G401.6 (cell line): ENCODE measurements around the gene PDCD6IP.

Experiments
- FAIRE-seq: peaks from 2 replicates; lab custom pipeline; 2012; peaks lifted over from hg19 to GRCh38; lab: Jason Lieb, UNC

PDCD6IP gene

GRCh38 chr3:33892655-33893054 is 94.2 kb downstream of the PDCD6IP start:
- no peak for FAIRE-seq

GRCh38 chr3:33895658-33896057 is 97.2 kb downstream of the PDCD6IP start:
- no peak for FAIRE-seq

GRCh38 chr3:33897306-33897705 is 98.9 kb downstream of the PDCD6IP start:
- no peak for FAIRE-seq

- no peak for FAIRE-seq
Observed at GRCh38 chr3:33898901-33899300, 100.5 kb downstream of the PDCD6IP start.

GRCh38 chr3:33900440-33900808 is 102.0 kb downstream of the PDCD6IP start:
- FAIRE-seq: no peak

- no peak for FAIRE-seq
Observed at GRCh38 chr3:33900809-33901505, 102.5 kb downstream of the PDCD6IP start.

- no peak for FAIRE-seq
Observed at GRCh38 chr3:33901862-33902563, 103.6 kb downstream of the PDCD6IP start.

- no peak for FAIRE-seq
Observed at GRCh38 chr3:33904730-33905129, 106.3 kb downstream of the PDCD6IP start.

GRCh38 chr3:33908250-33908851 is 109.9 kb downstream of the PDCD6IP start:
- FAIRE-seq: no peak

GRCh38 chr3:33909547-33909946 is 111.1 kb downstream of the PDCD6IP start:
- FAIRE-seq: no peak

GRCh38 chr3:33910031-33910430 is 111.6 kb downstream of the PDCD6IP start:
- no peak for FAIRE-seq

- FAIRE-seq: no peak
Observed at GRCh38 chr3:33911525-33912322, 113.3 kb downstream of the PDCD6IP start.

- no peak for FAIRE-seq
Observed at GRCh38 chr3:33914212-33914611, 115.8 kb downstream of the PDCD6IP start.

- no peak for FAIRE-seq
Observed at GRCh38 chr3:33914731-33915379, 116.4 kb downstream of the PDCD6IP start.

- FAIRE-seq: no peak
Observed at GRCh38 chr3:33915796-33916546, 117.5 kb downstream of the PDCD6IP start.

- no peak for FAIRE-seq
Observed at GRCh38 chr3:33918126-33918756, 119.8 kb downstream of the PDCD6IP start.
